ENCODE measurements around the gene PRKCH. TPM values are rescaled to one million over a fixed set of nuclear protein-coding genes. Genes with fewer than 3 reads are reported as not detected.

The PRKCH gene
- total and polyA plus RNA-seq, 2 donors from 2014 or later: 8.3 to 47.0 TPM

- no peak for FAIRE-seq
- no peaks in the 10 kb centered on the region for H3K27me3 ChIP-seq (ENCODE audit: control insufficient read depth, insufficient read depth, low read length)
- DNase-seq: no peak
- no peak overlapping the region for H3K27ac ChIP-seq (ENCODE audit: low read depth in 2 of 2, low read length in 2 of 2)
- H3K4me1 ChIP-seq (ENCODE audit: control insufficient read depth in 2 of 3, insufficient read depth in 2 of 3, low read depth in 1 of 3, low read length in 3 of 3): peaks cover 0 to 5% (median 4%) of the 10 kb centered on the region in 3 donors
- H3K9ac ChIP-seq (ENCODE audit: low read length in 3 of 3): no peak overlapping the region
- no peak overlapping the region for H3K4me3 ChIP-seq (ENCODE audit: low read length in 3 of 3)
- H3K9me3 ChIP-seq (ENCODE audit: control insufficient read depth in 2 of 3, insufficient read depth in 1 of 3, low read length in 3 of 3): no peaks in the 10 kb centered on the region
- TF ChIP-seq CTCF (IDR thresholded peaks at IDR 0.05; ENCODE audit: borderline replicate concordance, extremely low read depth, insufficient read depth): no peak
- intact Hi-C loops (cut with DNase I): no loop called here
- H3K36me3 ChIP-seq (ENCODE audit: control insufficient read depth in 2 of 3, insufficient read depth in 3 of 3, low read length in 3 of 3): no peaks in the 10 kb centered on the region
Observed at GRCh38 chr14:61575551-61576150, 254.3 kb downstream of the PRKCH start.

- H3K4me3 ChIP-seq (ENCODE audit: low read length in 3 of 3): no peak overlapping the region
- H3K9ac ChIP-seq (ENCODE audit: low read length in 3 of 3): no peak overlapping the region
- H3K36me3 ChIP-seq (ENCODE audit: control insufficient read depth in 2 of 3, insufficient read depth in 3 of 3, low read length in 3 of 3): no peaks in the 10 kb centered on the region
- no peaks in the 10 kb centered on the region for H3K9me3 ChIP-seq (ENCODE audit: control insufficient read depth in 2 of 3, insufficient read depth in 1 of 3, low read length in 3 of 3)
- FAIRE-seq: no peak
- no peak for DNase-seq
- no peak for TF ChIP-seq CTCF (IDR thresholded peaks at IDR 0.05; ENCODE audit: borderline replicate concordance, extremely low read depth, insufficient read depth)
- H3K4me1 ChIP-seq (ENCODE audit: control insufficient read depth in 2 of 3, insufficient read depth in 2 of 3, low read depth in 1 of 3, low read length in 3 of 3): peaks cover 0 to 9% (median 9%) of the 10 kb centered on the region in 3 donors
- no peak overlapping the region for H3K27ac ChIP-seq (ENCODE audit: low read depth in 2 of 2, low read length in 2 of 2)
- H3K27me3 ChIP-seq (ENCODE audit: control insufficient read depth, insufficient read depth, low read length): no peaks in the 10 kb centered on the region
- intact Hi-C loops (cut with DNase I): no loop called here
Observed at GRCh38 chr14:61577506-61577931, 256.1 kb downstream of the PRKCH start.

GRCh38 chr14:61578745-61579144 is 257.4 kb downstream of the PRKCH start:
- Histone ChIP-seq H3K9ac (ENCODE audit: low read length in 3 of 3) (no peak overlapping the region), H3K27me3 (ENCODE audit: control insufficient read depth, insufficient read depth, low read length) (no peaks in the 10 kb centered on the region), H3K9me3 (ENCODE audit: control insufficient read depth in 2 of 3, insufficient read depth in 1 of 3, low read length in 3 of 3) (no peaks in the 10 kb centered on the region), H3K27ac (ENCODE audit: low read depth in 2 of 2, low read length in 2 of 2) (no peak overlapping the region), H3K4me3 (ENCODE audit: low read length in 3 of 3) (no peak overlapping the region), H3K36me3 (ENCODE audit: control insufficient read depth in 2 of 3, insufficient read depth in 3 of 3, low read length in 3 of 3) (no peaks in the 10 kb centered on the region), H3K4me1 (ENCODE audit: control insufficient read depth in 2 of 3, insufficient read depth in 2 of 3, low read depth in 1 of 3, low read length in 3 of 3) (peaks cover 0 to 9% (median 9%) of the 10 kb centered on the region in 3 donors)
- DNase-seq (no peak), FAIRE-seq (no peak)
- intact Hi-C loops (cut with DNase I): no loop called here
- no peak for TF ChIP-seq CTCF (IDR thresholded peaks at IDR 0.05; ENCODE audit: borderline replicate concordance, extremely low read depth, insufficient read depth)

GRCh38 chr14:61581340-61581739 is 260.0 kb downstream of the PRKCH start:
- no peaks in the 10 kb centered on the region for H3K36me3 ChIP-seq (ENCODE audit: control insufficient read depth in 2 of 3, insufficient read depth in 3 of 3, low read length in 3 of 3)
- H3K4me1 ChIP-seq (ENCODE audit: control insufficient read depth in 2 of 3, insufficient read depth in 2 of 3, low read depth in 1 of 3, low read length in 3 of 3): peaks cover 0 to 17% (median 11%) of the 10 kb centered on the region in 3 donors
- TF ChIP-seq CTCF (IDR thresholded peaks at IDR 0.05; ENCODE audit: borderline replicate concordance, extremely low read depth, insufficient read depth): no peak
- no peak for FAIRE-seq
- H3K4me3 ChIP-seq (ENCODE audit: low read length in 3 of 3): no peak overlapping the region
- no peak overlapping the region for H3K9ac ChIP-seq (ENCODE audit: low read length in 3 of 3)
- H3K9me3 ChIP-seq (ENCODE audit: control insufficient read depth in 2 of 3, insufficient read depth in 1 of 3, low read length in 3 of 3): no peaks in the 10 kb centered on the region
- no peaks in the 10 kb centered on the region for H3K27me3 ChIP-seq (ENCODE audit: control insufficient read depth, insufficient read depth, low read length)
- no peak overlapping the region for H3K27ac ChIP-seq (ENCODE audit: low read depth in 2 of 2, low read length in 2 of 2)
- intact Hi-C loops (cut with DNase I): no loop called here
- DNase-seq: no peak

Data from kidney (tissue), 14 donors.